HCT116 (cell line): ENCODE data around the gene NDUFAF5. TPM values are rescaled to one million over a fixed set of nuclear protein-coding genes. Genes with fewer than 3 reads are reported as not detected.

Source experiments
- ATAC-seq: fragments of 200-7000 bp; cut with Tn5 transposase; 2 replicates; pipeline ENCODE4 v1.9.1; 2020; ENCODE audit warnings: mild to moderate bottlenecking, moderate library complexity
- BruUV-seq: library from RNA; stranded (reverse); fragments of 400-500 nt; replicated peaks from 2 replicates; lab custom pipeline; 2021; lab: Mats Ljungman, UMichigan
- CTCF ChIA-PET: fragments of 300-600 bp; sonication (Branson Sonifier 250); formaldehyde crosslinking; loops from one replicate; lab custom pipeline; 2021; ENCODE audit warnings: antibody characterized with exemption; lab: Charles Lee
- POLR2A ChIA-PET: fragments of 300-600, 350-600 bp; sonication (Branson Sonifier 250); formaldehyde crosslinking; loops from one replicate; lab custom pipeline; 2021; ENCODE audit warnings: antibody characterized with exemption; lab: Charles Lee
- RAD21 ChIA-PET, 2 experiments: fragments of 300-600 bp; sonication (Branson Sonifier 250); formaldehyde crosslinking; loops; one replicate each; lab custom pipeline; 2023; ENCODE audit warnings: low total read pairs in 2 of 2; ENCODE audit not compliant: uncharacterized antibody in 2 of 2, unreplicated experiment in 2 of 2, low non-redundant PET in 1 of 2; lab: Charles Lee
- DNase-seq: peaks from one replicate; pipeline ENCODE4 v3.0.0-alpha.2; 2010; ENCODE audit warnings: low read depth, low spot score
- H2AFZ ChIP-seq: fragments of 200-600 bp; shearing (Covaris generic), sonication (generic); 2 replicates; pipeline ENCODE4 v1.6.1; 2017; ENCODE audit warnings: low read depth, mixed run types, mixed read lengths, antibody characterized with exemption, low read length; ENCODE audit not compliant: poor library complexity, severe bottlenecking
- H3K27ac ChIP-seq: 2 replicates; pipeline ENCODE4 v1.5.1; 2012; ENCODE audit warnings: low read depth, low read length
- H3K27me3 ChIP-seq: fragments of 200-600 bp; sonication (generic); 2 replicates; pipeline ENCODE4 v1.6.1; 2016; ENCODE audit warnings: mixed run types, low read length, mixed read lengths; ENCODE audit not compliant: insufficient read depth
- H3K36me3 ChIP-seq, 2 experiments: fragments of 200-500 bp in 1 of 2; fragments of 200-600 bp in 1 of 2; sonication (Bioruptor generic) in 1 of 2; sonication (generic) in 1 of 2; 2 replicates each; pipeline versions ENCODE4 v1.5.1 to v1.6.1; 2014 to 2016; ENCODE audit warnings: low read length in 2 of 2, inconsistent platforms in 1 of 2, mixed read lengths in 1 of 2, mixed run types in 1 of 2; ENCODE audit not compliant: insufficient read depth in 2 of 2, control insufficient read depth in 1 of 2
- H3K4me1 ChIP-seq, 2 experiments: fragments of 200-600 bp in 1 of 2; sonication (generic) in 1 of 2; 2 replicates each; pipeline versions ENCODE4 v1.5.1 to v1.6.1; 2012 to 2017; ENCODE audit warnings: low read length in 2 of 2, inconsistent platforms in 1 of 2, mild to moderate bottlenecking in 1 of 2, mixed read lengths in 1 of 2, mixed run types in 1 of 2, moderate library complexity in 1 of 2; ENCODE audit not compliant: insufficient read depth in 2 of 2, control insufficient read depth in 1 of 2
- H3K4me2 ChIP-seq: fragments of 200-600 bp; sonication (generic); 2 replicates; pipeline ENCODE4 v1.6.1; 2017; ENCODE audit warnings: mixed run types, low read length, mixed read lengths
- H3K4me3 ChIP-seq, 2 experiments: fragments of 200-600 bp in 1 of 2; sonication (generic) in 1 of 2; replicated peaks in 1 of 2; 2 replicates each; pipeline ENCODE4 v1.5.1; 2011 to 2016; ENCODE audit warnings: low read length in 2 of 2, control low read depth in 1 of 2, low read depth in 1 of 2, mild to moderate bottlenecking in 1 of 2, mixed read lengths in 1 of 2, mixed run types in 1 of 2
- H3K79me2 ChIP-seq: fragments of 200-600 bp; sonication (generic); 2 replicates; pipeline ENCODE4 v1.6.1; 2017; ENCODE audit warnings: mild to moderate bottlenecking, mixed run types, low read length, moderate library complexity, mixed read lengths; ENCODE audit not compliant: insufficient read depth
- H3K9ac ChIP-seq: fragments of 200-600 bp; sonication (generic); 2 replicates; pipeline ENCODE4 v1.6.1; 2016; ENCODE audit warnings: low read length, mixed read lengths
- H3K9me2 ChIP-seq: fragments of 200-600 bp; sonication (generic), shearing (Covaris generic); 2 replicates; pipeline ENCODE4 v1.6.1; 2017; ENCODE audit warnings: mixed run types, mild to moderate bottlenecking, moderate library complexity; ENCODE audit not compliant: insufficient read depth
- H3K9me3 ChIP-seq, 2 experiments: fragments of 200-500 bp in 1 of 2; fragments of 200-600 bp in 1 of 2; sonication (Bioruptor generic) in 1 of 2; sonication (generic) in 1 of 2; 2 replicates each; pipeline ENCODE4 v1.6.1; 2014 to 2017; ENCODE audit warnings: low read length in 2 of 2, mixed read lengths in 2 of 2, inconsistent platforms in 1 of 2, low read depth in 1 of 2, mild to moderate bottlenecking in 1 of 2, mixed run types in 1 of 2, moderate library complexity in 1 of 2; ENCODE audit not compliant: control insufficient read depth in 1 of 2, insufficient read depth in 1 of 2
- H4K20me1 ChIP-seq: fragments of 200-600 bp; sonication (generic), shearing (Covaris generic); 2 replicates; pipeline ENCODE4 v1.6.1; 2017; ENCODE audit warnings: mixed run types, mild to moderate bottlenecking, moderate library complexity; ENCODE audit not compliant: insufficient read depth
- ELF1 ChIP-seq: IDR thresholded peaks from 2 replicates; pipeline ENCODE4 v1.6.1; 2012; ENCODE audit warnings: low read depth, borderline replicate concordance
- EZH2phosphoT487 ChIP-seq: fragments of 200-600 bp; IDR thresholded peaks from 2 replicates; pipeline ENCODE4 v1.6.1; 2018; ENCODE audit warnings: antibody characterized with exemption, borderline replicate concordance
- JUND ChIP-seq: IDR thresholded peaks from 2 replicates; pipeline ENCODE4 v1.6.1; 2012
- RAD21 ChIP-seq: IDR thresholded peaks from 2 replicates; pipeline ENCODE4 v1.6.1; 2012; ENCODE audit warnings: low read depth, mild to moderate bottlenecking
- TCF7L2 ChIP-seq: IDR thresholded peaks from 2 replicates; pipeline ENCODE4 v1.7.0; 2011; ENCODE audit warnings: borderline replicate concordance, inconsistent platforms; ENCODE audit not compliant: insufficient read depth, insufficient read length; ENCODE audit errors: extremely low read depth
- ZNF274 ChIP-seq: fragments of 200-500 bp; sonication (Bioruptor generic); IDR thresholded peaks from 2 replicates; pipeline ENCODE4 v1.6.1; 2014; ENCODE audit warnings: mild to moderate bottlenecking, low read depth, low read length, inconsistent platforms
- intact Hi-C: fragments of 100-400 bp; cut with micrococcal nuclease; formaldehyde crosslinking; loops from 2 replicates; pipeline ENCODE4 v1.10.0; 2022
- total RNA-seq: library from RNA; stranded (reverse); gene quantifications from one replicate; pipeline ENCODE4 v1.2.1, GENCODE V29; 2021; ENCODE audit not compliant: unreplicated experiment
- TF ChIP-seq, protein P1 (sequence below): IDR thresholded peaks from 2 replicates; pipeline ENCODE4 v1.6.1; 2011; ENCODE audit warnings: mild to moderate bottlenecking, low read length, moderate library complexity; ENCODE audit not compliant: insufficient replicate concordance; ENCODE audit errors: extremely low read depth
- TF ChIP-seq, protein P2 (sequence below): IDR thresholded peaks from 2 replicates; pipeline ENCODE4 v1.6.1; 2012
- TF ChIP-seq, protein P3 (sequence below): IDR thresholded peaks from 2 replicates; pipeline ENCODE4 v1.6.1; 2012; ENCODE audit warnings: low read depth

NDUFAF5 gene
- total RNA-seq, 1 experiment from 2014 or later: 30.8 TPM

DNA sequence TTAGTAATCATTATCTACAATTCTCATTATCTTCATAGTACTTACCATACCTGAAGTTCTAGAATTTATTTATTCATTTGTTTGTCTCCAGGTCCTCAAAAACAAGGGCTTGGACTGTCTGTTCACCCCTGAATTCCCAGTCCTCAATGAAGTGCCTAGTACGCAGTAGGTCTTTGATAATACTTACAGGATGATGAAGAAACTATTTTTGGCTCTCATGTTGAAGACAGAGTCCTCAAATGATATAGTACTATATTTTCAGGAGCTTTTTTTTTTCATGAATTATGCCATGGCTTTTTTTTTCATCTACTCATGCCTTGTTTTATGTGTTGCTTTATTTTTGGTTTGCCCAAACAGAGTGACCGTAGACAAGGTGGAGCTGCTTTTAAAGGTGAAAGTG is 66.5 kb downstream of the NDUFAF5 start:
- DNase-seq: no peak
- CTCF ChIA-PET: no interaction called here
- Histone ChIP-seq H4K20me1 (no peaks in the 10 kb centered on the region), H3K9me3 (no peaks in the 10 kb centered on the region), H3K27me3 (peaks cover 4% of the 10 kb centered on the region; the same call in 1 of the 2 replicates), H3K79me2 (no peaks in the 10 kb centered on the region), H3K4me1 (no peaks in the 10 kb centered on the region), H3K9me2 (no peaks in the 10 kb centered on the region), H3K36me3 (no peaks in the 10 kb centered on the region), H2AFZ (no peak overlapping the region), H3K27ac (no peak overlapping the region), H3K4me3 (no peak overlapping the region), H3K9ac (no peak overlapping the region), H3K4me2 (no peak overlapping the region)
- ATAC-seq: no peak
- no peak for TF ChIP-seq EZH2phosphoT487
- TF ChIP-seq, protein P1, sequence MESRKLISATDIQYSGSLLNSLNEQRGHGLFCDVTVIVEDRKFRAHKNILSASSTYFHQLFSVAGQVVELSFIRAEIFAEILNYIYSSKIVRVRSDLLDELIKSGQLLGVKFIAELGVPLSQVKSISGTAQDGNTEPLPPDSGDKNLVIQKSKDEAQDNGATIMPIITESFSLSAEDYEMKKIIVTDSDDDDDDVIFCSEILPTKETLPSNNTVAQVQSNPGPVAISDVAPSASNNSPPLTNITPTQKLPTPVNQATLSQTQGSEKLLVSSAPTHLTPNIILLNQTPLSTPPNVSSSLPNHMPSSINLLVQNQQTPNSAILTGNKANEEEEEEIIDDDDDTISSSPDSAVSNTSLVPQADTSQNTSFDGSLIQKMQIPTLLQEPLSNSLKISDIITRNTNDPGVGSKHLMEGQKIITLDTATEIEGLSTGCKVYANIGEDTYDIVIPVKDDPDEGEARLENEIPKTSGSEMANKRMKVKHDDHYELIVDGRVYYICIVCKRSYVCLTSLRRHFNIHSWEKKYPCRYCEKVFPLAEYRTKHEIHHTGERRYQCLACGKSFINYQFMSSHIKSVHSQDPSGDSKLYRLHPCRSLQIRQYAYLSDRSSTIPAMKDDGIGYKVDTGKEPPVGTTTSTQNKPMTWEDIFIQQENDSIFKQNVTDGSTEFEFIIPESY: no peak
- TF ChIP-seq RAD21: no peak
- TF ChIP-seq ZNF274: no peak
- no peak for TF ChIP-seq JUND
- TF ChIP-seq ELF1: no peak
- TF ChIP-seq, protein P2, sequence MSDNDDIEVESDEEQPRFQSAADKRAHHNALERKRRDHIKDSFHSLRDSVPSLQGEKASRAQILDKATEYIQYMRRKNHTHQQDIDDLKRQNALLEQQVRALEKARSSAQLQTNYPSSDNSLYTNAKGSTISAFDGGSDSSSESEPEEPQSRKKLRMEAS: no peak
- TF ChIP-seq, protein P3, sequence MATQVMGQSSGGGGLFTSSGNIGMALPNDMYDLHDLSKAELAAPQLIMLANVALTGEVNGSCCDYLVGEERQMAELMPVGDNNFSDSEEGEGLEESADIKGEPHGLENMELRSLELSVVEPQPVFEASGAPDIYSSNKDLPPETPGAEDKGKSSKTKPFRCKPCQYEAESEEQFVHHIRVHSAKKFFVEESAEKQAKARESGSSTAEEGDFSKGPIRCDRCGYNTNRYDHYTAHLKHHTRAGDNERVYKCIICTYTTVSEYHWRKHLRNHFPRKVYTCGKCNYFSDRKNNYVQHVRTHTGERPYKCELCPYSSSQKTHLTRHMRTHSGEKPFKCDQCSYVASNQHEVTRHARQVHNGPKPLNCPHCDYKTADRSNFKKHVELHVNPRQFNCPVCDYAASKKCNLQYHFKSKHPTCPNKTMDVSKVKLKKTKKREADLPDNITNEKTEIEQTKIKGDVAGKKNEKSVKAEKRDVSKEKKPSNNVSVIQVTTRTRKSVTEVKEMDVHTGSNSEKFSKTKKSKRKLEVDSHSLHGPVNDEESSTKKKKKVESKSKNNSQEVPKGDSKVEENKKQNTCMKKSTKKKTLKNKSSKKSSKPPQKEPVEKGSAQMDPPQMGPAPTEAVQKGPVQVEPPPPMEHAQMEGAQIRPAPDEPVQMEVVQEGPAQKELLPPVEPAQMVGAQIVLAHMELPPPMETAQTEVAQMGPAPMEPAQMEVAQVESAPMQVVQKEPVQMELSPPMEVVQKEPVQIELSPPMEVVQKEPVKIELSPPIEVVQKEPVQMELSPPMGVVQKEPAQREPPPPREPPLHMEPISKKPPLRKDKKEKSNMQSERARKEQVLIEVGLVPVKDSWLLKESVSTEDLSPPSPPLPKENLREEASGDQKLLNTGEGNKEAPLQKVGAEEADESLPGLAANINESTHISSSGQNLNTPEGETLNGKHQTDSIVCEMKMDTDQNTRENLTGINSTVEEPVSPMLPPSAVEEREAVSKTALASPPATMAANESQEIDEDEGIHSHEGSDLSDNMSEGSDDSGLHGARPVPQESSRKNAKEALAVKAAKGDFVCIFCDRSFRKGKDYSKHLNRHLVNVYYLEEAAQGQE: no peak
- no peak for TF ChIP-seq TCF7L2
- no TSS peak for BruUV-seq
- POLR2A ChIA-PET: no interaction called here
- RAD21 ChIA-PET: no interaction called here
- intact Hi-C loops: no loop called here
